ENCODE data around the gene CCDC88C.

The CCDC88C gene

DNA sequence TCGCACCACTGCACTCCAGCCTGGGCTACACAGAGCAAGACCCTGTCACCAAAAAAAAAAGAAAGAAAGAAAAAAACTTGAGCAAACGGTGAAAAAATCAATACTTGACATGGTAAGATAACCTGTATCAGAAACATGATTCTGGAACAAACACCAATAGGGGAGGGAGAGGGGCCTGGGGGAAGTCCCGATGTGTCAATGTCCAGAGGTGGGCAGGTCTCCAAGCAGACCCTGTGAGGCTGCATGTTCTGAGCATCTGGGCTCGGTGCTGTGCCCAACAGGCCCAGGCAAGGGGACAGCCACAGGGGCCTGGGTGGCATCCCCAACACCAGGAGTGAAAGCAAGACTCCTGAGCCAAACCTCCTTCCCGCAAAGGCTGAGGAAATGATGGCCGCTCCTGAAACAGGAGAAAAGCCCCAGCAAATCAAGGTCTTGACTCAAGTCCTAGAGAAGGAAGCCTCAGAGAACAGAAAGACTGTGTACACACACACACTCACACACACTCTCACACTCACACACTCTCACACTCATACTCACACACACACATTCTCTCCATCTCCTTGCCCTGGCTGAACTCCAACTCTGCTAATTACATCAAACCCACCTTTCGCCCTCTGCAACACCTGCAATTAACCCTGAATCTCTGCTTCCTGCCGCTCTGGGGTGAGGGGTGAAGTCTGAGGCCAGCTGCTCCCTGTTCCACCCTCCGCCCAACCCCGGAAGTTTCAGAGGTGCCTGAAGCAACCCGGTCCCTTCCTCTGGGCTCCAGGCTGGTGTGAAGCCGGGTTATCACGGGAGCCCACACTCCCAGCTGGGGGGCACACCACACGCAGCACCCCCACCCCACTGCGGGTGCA, 20.4 kb downstream of the CCDC88C start:
- DNase-seq (ENCODE audit: low read depth), result no peak

GRCh38 chr14:91396013-91396660, 21.5 kb downstream of the CCDC88C start:
- no peak for DNase-seq (ENCODE audit: low read depth)

- no peak for DNase-seq (ENCODE audit: low read depth)
These were observed 22.2 kb downstream of the CCDC88C start for GRCh38 chr14:91395466-91395865.

- no peak for DNase-seq (ENCODE audit: low read depth)
These were observed 23.2 kb downstream of the CCDC88C start for GRCh38 chr14:91394105-91395081.

DNA sequence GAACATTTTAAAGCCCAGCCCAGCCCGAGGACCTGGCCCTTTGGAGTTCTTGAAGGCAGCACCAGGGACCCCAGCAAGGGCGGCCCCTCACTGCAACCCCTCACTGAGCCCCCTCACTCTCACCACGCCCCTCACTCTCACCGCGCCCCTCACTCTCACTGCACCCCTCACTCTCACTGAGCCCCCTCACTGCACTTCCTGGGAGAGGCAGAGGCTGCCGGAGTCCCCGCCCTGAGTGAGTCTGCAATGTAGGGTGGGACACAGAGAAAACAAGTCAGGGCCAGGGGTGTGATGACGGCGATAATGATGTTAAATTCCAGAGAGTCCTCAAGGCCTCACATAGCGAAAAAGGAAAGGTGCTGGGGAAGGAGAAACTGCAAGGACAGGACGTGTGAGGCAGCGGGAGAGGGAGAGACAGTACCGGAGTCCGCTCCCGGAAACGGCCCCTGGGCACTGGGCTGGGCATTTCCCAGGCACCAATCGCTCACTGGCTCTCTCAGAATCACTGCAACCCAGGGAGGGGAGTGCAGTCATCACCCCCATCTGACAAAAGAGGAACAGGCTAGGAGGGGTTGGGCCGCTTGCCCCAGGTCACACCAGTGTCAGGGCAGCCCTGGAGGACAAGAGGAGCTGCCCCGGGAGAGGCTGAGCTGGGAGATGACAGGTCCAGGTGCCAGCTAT, 24.9 kb downstream of the CCDC88C start:
- no peak for DNase-seq (ENCODE audit: low read depth)

- no peak for DNase-seq (ENCODE audit: low read depth)
These were observed 27.3 kb downstream of the CCDC88C start for GRCh38 chr14:91390165-91390778.

DNA sequence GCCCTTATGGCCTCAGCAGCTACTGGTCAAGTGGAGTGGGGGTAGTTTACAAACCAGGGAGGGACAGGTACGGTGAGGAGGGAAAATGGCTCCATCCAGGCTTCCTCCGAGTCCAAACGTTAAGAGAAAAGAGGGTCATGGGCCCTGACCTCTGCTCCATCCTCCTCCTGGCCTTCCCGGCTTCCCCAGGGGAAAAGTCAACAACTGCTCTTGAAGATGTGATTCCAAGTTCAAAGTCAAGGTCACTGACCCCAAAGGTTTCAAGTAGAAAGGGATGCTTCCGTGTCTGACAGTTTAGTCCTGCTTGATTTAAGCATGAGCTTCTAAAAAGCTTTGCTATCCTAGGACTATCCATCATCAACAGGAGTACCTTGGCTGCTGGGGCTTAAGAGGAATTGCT, 28.5 kb downstream of the CCDC88C start:
- no peak for DNase-seq (ENCODE audit: low read depth)

DNA sequence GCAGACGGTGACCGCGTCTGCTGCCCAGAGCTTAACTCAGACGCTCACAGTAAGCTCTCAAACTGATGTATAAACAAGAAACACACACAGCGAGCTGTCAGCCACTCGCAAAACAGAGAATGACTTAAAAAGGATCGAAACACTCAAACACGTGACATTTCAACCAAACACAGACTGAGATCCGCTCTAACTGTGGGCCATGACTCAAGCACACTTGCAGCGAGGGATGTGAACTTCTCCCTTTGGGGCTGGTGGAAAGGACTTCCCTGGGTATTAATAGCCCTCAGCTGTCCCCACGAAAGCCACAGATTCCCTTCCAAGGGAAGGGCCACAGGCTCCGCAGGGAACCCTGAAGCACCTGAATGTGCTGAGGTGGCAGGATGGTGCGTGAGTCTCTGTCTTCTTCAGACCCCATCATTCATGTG, 29.1 kb downstream of the CCDC88C start:
- DNase-seq (ENCODE audit: low read depth), result no peak

- no peak for DNase-seq (ENCODE audit: low read depth)
These were observed 29.7 kb downstream of the CCDC88C start for GRCh38 chr14:91387951-91388381.

GRCh38 chr14:91387169-91387835, 30.3 kb downstream of the CCDC88C start:
- DNase-seq (ENCODE audit: low read depth), result no peak

DNA sequence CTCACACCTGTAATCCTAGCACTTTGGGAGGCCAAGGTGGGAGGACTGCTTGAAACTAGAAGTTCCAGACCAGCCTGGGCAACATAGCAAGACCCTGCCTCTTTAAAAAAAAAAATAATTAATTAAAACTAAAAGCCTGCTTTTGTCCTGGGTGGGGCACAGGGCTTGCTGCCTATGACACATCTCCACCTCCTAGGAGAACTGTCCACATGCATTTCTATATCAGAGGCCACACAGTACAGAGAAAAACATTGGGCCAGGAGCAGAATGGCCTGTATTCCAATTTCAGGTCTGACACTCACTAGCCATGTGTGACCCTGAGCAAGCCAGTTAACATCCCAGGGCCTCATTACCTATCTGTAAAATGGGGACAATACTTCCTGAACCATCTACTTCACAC, 31.9 kb downstream of the CCDC88C start:
- DNase-seq (ENCODE audit: low read depth), result no peak

- no peak for DNase-seq (ENCODE audit: low read depth)
These were observed 32.4 kb downstream of the CCDC88C start for GRCh38 chr14:91385224-91385623.

- no peak for DNase-seq (ENCODE audit: low read depth)
These were observed 34.2 kb downstream of the CCDC88C start for GRCh38 chr14:91383439-91383838.

- no peak for DNase-seq (ENCODE audit: low read depth)
These were observed 35.6 kb downstream of the CCDC88C start for GRCh38 chr14:91381801-91382670.

DNA sequence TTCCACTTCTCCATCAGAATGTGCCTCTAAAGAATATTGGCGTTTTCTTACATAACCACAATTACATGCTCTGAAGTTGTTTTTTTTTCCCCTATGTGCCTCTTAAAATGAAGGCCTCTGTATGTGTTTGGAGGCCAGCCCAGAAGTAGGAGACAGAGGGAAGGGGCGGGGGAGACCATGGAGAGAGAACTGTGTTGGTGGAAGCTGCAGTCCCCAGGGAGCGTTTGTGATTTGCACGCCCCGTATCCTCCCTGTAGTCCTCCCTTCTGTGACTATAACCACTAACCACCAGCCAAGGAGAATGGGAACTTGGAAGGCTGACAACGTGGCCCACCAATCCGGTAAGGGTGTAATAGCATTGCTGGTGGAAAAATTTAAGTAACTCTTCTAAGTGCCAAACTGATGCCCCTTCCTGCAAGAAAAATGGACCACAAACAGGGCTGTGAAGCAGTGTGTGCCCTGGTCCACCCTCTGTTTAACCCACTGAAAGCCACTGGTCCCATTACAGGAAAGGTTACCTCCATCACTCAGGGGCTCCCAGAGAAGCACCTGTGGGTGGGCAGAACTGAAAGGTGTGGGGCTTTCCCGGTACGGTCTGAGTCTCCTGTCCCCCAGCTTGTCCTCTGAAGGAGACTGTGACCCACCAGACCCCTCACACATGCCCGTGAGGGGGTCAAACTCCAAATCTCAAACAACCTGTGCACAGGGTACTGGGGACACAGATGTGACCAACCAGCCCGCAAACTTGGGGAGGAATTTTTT, 36.8 kb downstream of the CCDC88C start:
- no peak for DNase-seq (ENCODE audit: low read depth)

DNA sequence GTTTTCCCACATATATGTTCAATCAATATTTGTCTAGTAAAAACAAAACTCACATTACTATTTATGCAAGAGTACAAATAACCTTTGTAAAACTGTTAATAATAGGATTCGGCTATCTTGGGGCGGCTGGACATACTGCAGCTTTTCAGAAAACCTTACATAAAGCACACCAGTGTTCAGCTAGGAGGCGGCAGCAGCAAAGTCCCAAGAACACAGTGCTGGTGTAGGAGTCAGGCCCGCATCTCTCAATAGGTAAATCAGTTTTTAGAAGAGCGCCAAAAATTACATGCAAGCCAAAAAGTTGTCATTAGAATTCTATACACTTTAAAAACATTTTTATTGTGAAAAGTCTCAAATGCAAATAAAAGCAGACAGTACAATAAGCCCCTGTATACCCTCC, 37.5 kb downstream of the CCDC88C start:
- DNase-seq (ENCODE audit: low read depth), result no peak

DNA sequence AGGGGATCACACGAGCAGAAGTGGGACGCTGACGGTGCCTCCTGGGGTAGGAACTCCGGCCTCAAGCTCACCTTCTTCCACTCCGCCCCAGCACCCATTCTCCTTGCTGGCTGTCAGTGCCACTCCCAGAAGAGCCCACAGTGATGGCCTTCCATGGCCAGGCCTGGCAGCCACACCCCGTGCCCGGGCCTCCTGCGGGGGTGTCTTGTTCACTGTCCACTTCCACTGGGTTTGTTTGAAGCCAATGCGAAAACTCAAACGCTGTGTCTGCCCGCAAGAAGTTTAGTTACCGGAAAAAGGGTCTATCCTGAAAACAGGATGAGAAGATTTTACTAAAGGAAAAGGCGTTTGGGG, 38.1 kb downstream of the CCDC88C start:
- no peak for DNase-seq (ENCODE audit: low read depth)

GRCh38 chr14:91378930-91379578, 38.6 kb downstream of the CCDC88C start:
- DNase-seq (ENCODE audit: low read depth), result no peak

All from stimulated activated CD8-positive, alpha-beta memory T cell treated with anti-CD3 and anti-CD28 coated beads, Interleukin-12 subunit alpha, Interleukin-12 subunit beta, amount 100 ng/mL, for 1 hour (primary cell).